Activated naive CD4-positive, alpha-beta T cell treated with anti-CD3 and anti-CD28 coated beads for 36 hours (primary cell): ENCODE data around the gene ELOB. TPM values are rescaled to one million over a fixed set of nuclear protein-coding genes. Genes with fewer than 3 reads are reported as not detected.
"Not testable (repeated sequence)": the region's sequence is repeated elsewhere in the genome, so short reads cannot be mapped to it uniquely, and the experiment has no call there.

Experiments used
- CTCF ChIA-PET: fragments of 350-600 bp; sonication (Branson Sonifier 250); formaldehyde crosslinking; loops from one replicate; lab custom pipeline; 2021; ENCODE audit warnings: antibody characterized with exemption; lab: Charles Lee
- DNase-seq: peaks from one replicate; pipeline ENCODE4 v3.0.0-alpha.2; 2020
- H3K27ac Mint-ChIP-seq: one replicate; pipeline ENCODE4 v1.8.0; 2021; ENCODE audit warnings: mild to moderate bottlenecking, mixed read lengths
- H3K27me3 Mint-ChIP-seq: one replicate; pipeline ENCODE4 v1.8.0; 2021; ENCODE audit warnings: low read depth, mixed read lengths
- H3K36me3 Mint-ChIP-seq: one replicate; pipeline ENCODE4 v1.8.0; 2021; ENCODE audit warnings: low read depth, mixed read lengths
- H3K4me1 Mint-ChIP-seq: one replicate; pipeline ENCODE4 v1.8.0; 2021; ENCODE audit warnings: low read depth, mixed read lengths
- H3K4me3 Mint-ChIP-seq: one replicate; pipeline ENCODE4 v1.8.0; 2021; ENCODE audit warnings: mild to moderate bottlenecking, moderate library complexity, mixed read lengths
- H3K9me3 Mint-ChIP-seq: one replicate; pipeline ENCODE4 v1.8.0; 2021; ENCODE audit warnings: mixed read lengths
- intact Hi-C: fragments of 100-400 bp; cut with micrococcal nuclease; formaldehyde crosslinking; loops from one replicate; pipeline ENCODE4 v1.15.1; 2023
- total RNA-seq, 2 experiments: library from RNA; stranded (reverse); gene quantifications; one replicate each; pipeline ENCODE4 v1.2.3, GENCODE V29; 2021

Gene ELOB
- total RNA-seq, 2 experiments from 2014 or later, result 177 to 189 TPM

GRCh38 chr16:2726923-2727322 lies 50.2 kb downstream of the ELOB start:
- intact Hi-C loops, result no loop called here
- H3K36me3 Mint-ChIP-seq, result no peaks in the 10 kb centered on the region
- CTCF ChIA-PET, result no interaction called here
- H3K27ac Mint-ChIP-seq, result no peak overlapping the region
- no peak for DNase-seq
- H3K27me3 Mint-ChIP-seq, result peaks cover 2% of the 10 kb centered on the region
- H3K9me3 Mint-ChIP-seq, result no peaks in the 10 kb centered on the region
- H3K4me3 Mint-ChIP-seq, result no peak overlapping the region
- H3K4me1 Mint-ChIP-seq, result peaks cover 6% of the 10 kb centered on the region

DNA sequence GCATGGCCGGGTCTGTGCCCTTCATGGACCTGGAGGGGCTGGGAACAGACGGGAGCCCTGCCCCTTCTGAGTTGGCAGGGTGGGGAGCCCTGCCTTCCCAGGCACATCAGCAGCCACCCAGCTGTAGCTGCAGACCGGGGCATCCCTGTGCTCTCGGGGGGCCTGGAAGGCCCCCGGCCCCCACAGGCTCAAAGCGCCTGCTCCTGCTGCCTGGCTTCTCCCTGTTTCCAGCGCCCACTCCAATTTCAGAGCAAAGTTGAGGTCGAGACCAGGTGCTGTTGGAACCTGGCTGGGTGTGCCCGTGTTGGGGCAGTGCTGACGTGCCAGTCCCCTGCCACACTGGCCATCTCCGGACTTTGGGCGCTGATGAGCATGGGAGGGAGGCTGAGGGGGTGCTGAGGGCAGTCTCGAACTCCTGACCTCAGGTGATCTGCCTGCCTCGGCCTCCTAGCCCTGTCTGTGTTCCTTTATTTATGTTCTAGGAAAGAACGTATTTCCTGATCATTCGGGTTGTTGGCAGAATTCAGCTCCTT lies 52.2 kb downstream of the ELOB start:
- no peak for DNase-seq
- Mint-ChIP-seq H3K9me3 (no peaks in the 10 kb centered on the region), H3K27me3 (peaks cover 2% of the 10 kb centered on the region), H3K4me1 (peaks cover 6% of the 10 kb centered on the region), H3K4me3 (no peak overlapping the region), H3K27ac (no peak overlapping the region), H3K36me3 (no peaks in the 10 kb centered on the region)
- intact Hi-C loops, result loop anchor here (5.0 kb wide), 1 partner anchor 213 kb away; the partner anchor contains the start of gene ATP6V0C
- CTCF ChIA-PET, result no interaction called here

GRCh38 chr16:2724088-2724676 lies 52.9 kb downstream of the ELOB start:
- H3K27me3 Mint-ChIP-seq, result peaks cover 2% of the 10 kb centered on the region
- intact Hi-C loops, result loop anchor here (5.0 kb wide), 1 partner anchor 212 kb away; the partner anchor contains the start of gene ATP6V0C
- CTCF ChIA-PET, result no interaction called here
- no peak for DNase-seq
- H3K9me3 Mint-ChIP-seq, result no peaks in the 10 kb centered on the region
- no peak overlapping the region for H3K4me3 Mint-ChIP-seq
- peaks cover 6% of the 10 kb centered on the region for H3K4me1 Mint-ChIP-seq
- no peak overlapping the region for H3K27ac Mint-ChIP-seq
- no peaks in the 10 kb centered on the region for H3K36me3 Mint-ChIP-seq

DNA sequence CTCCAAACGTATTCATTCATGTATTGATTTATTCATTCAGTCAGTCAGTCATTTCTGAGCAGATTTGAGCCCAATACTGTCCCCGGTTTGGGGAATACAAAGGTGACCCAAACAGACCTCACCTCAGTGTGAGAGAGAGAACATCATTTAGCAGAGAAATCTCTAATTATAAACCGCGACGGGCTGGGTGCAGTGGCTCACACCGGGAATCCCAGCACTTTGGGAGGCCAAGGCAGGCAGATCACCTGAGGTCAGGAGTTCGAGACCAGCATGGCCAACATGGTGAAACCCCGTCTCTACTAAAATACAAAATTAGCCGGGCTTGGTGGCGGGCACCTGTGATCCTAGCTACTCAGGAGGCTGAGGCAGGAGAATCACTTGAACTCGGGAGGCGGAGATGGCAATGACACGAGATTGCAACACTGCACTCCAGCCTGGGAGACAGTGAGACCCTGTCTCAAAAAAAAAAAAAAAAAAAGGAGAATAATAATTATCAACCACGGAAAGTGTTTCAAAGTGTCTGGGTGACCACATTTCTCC lies 55.4 kb downstream of the ELOB start:
- not testable (repeated sequence) for H3K4me1 Mint-ChIP-seq, H3K27me3 Mint-ChIP-seq, H3K9me3 Mint-ChIP-seq, H3K36me3 Mint-ChIP-seq
- DNase-seq, result peak; percentile 22
- intact Hi-C loops, result loop anchor here (1.0 to 5.0 kb wide), 4 partner anchors 31 to 209 kb away; partner anchors contain the start of genes ATP6V0C, KCTD5 and SRRM2
- Mint-ChIP-seq H3K27ac (peak overlapping the region; percentile 31), H3K4me3 (peak overlapping the region; percentile 62)
- CTCF ChIA-PET, result interaction anchor here (0.7 kb wide), 2 partner anchors 34 to 146 kb away, joined by 3 to 6 read pairs; no protein-coding TSS in a partner anchor

Other genes starting within 250 kb of the ELOB start
- under 1 TPM in 1 of 2 experiments, not detected in 1; 0.17 TPM for gene CEMP1, start 245.9 kb downstream of the ELOB start, total RNA-seq
- gene PDPK1, start 239.3 kb downstream of the ELOB start, total RNA-seq, result 10 to 100 TPM; 26.6 to 27.8 TPM
- 10 to 100 TPM; 21.8 to 24.1 TPM for gene KCTD5, start 94.8 kb downstream of the ELOB start, total RNA-seq
- gene PRSS27, start 57.1 kb downstream of the ELOB start, total RNA-seq, result 1 to 10 TPM; 1.7 to 2.4 TPM
- gene SRRM2, start 24.6 kb downstream of the ELOB start, total RNA-seq, result 100 to 1,000 TPM; 607 to 649 TPM
- gene PRSS33, start 10.3 kb upstream of the ELOB start, total RNA-seq, result under 1 TPM; 0.12 to 0.17 TPM
- gene PRSS41, start 21.2 kb upstream of the ELOB start, total RNA-seq, result not detected
- gene PRSS21, start 40.0 kb upstream of the ELOB start, total RNA-seq, result 1 to 10 TPM; 3.3 to 4.1 TPM
- gene ZG16B, start 53.0 kb upstream of the ELOB start, total RNA-seq, result under 1 TPM; 0.22 to 0.64 TPM
- gene PRSS22, start 80.9 kb upstream of the ELOB start, total RNA-seq, result not detected
- gene FLYWCH2, start 105.9 kb upstream of the ELOB start, total RNA-seq, result 10 to 100 TPM; 12.7 to 15.2 TPM
- 10 to 100 TPM; 33.5 to 35.4 TPM for gene FLYWCH1, start 134.7 kb upstream of the ELOB start, total RNA-seq
- gene KREMEN2, start 187.0 kb upstream of the ELOB start, total RNA-seq, result not detected
- 10 to 100 TPM; 25.8 to 28.2 TPM for gene PAQR4, start 192.1 kb upstream of the ELOB start, total RNA-seq
- 100 to 1,000 TPM; 128 to 136 TPM for gene PKMYT1, start 203.2 kb upstream of the ELOB start, total RNA-seq
- gene CLDN9, start 235.6 kb upstream of the ELOB start, total RNA-seq, result not detected
- gene CLDN6, start 240.9 kb upstream of the ELOB start, total RNA-seq, result not detected
- under 1 TPM; 0.88 to 0.96 TPM for gene TNFRSF12A, start 243.1 kb upstream of the ELOB start, total RNA-seq
- gene HCFC1R1, start 246.7 kb upstream of the ELOB start, total RNA-seq, result 10 to 100 TPM; 22.6 to 26.8 TPM
- gene THOC6, start 246.8 kb upstream of the ELOB start, total RNA-seq, result 10 to 100 TPM; 40.6 to 41.0 TPM